A549 (cell line): ENCODE results near the gene PCGF5. TPM values are rescaled to one million over a fixed set of nuclear protein-coding genes. Genes with fewer than 3 reads are reported as not detected.
"Not testable (repeated sequence)": the region's sequence is repeated elsewhere in the genome, so short reads cannot be mapped to it uniquely, and the experiment has no call there.

Source experiments
- ATAC-seq, 2 experiments: fragments of 200-7000 bp in 1 of 2; fragments of >200 bp in 1 of 2; cut with Nextera tagmentation in 1 of 2; cut with Tn5 transposase in 1 of 2; 3 replicates each; pipeline versions ENCODE4 v1.8.0 to v1.9.1; 2018 to 2020; ENCODE audit warnings: mild to moderate bottlenecking in 1 of 2, moderate library complexity in 1 of 2
- CTCF ChIA-PET: fragments of 300-600 bp; sonication (Branson Sonifier 250); formaldehyde crosslinking; extraction: SDS; loops from one replicate; lab custom pipeline; 2021; ENCODE audit warnings: antibody characterized with exemption, inconsistent platforms; lab: Yijun Ruan, JAX
- POLR2A ChIA-PET: fragments of 350-600 bp; formaldehyde crosslinking; extraction: SDS; loops from one replicate; lab custom pipeline; 2021; ENCODE audit warnings: antibody characterized with exemption, inconsistent platforms; lab: Yijun Ruan, JAX
- DNase-seq, 2 experiments: peaks; one replicate each; pipeline versions ENCODE4 v3.0.0 to v3.0.0-alpha.2; 2011 to 2016; ENCODE audit warnings: low read depth in 1 of 2, low spot score in 1 of 2
- FAIRE-seq: peaks from 2 replicates; lab custom pipeline; 2011; peaks lifted over from hg19 to GRCh38; lab: Jason Lieb, UNC
- H3K27ac ChIP-seq, 2 experiments: fragments of >200 bp; sonication (Bioruptor Twin); formaldehyde crosslinking; 3 replicates each; pipeline ENCODE4 v1.5.1; 2016 to 2017
- H3K4me1 ChIP-seq: fragments of >200 bp; sonication (Bioruptor Twin); formaldehyde crosslinking; 3 replicates; pipeline ENCODE4 v1.6.1; 2016
- H3K4me2 ChIP-seq: fragments of >200 bp; sonication (Bioruptor Twin); formaldehyde crosslinking; 3 replicates; pipeline ENCODE4 v1.6.1; 2016
- H3K4me3 ChIP-seq: fragments of >200 bp; sonication (Bioruptor Twin); formaldehyde crosslinking; 3 replicates; pipeline ENCODE4 v1.5.1; 2016
- H3K9me3 ChIP-seq: fragments of >200 bp; sonication (Bioruptor Twin); formaldehyde crosslinking; 3 replicates; pipeline ENCODE4 v1.6.1; 2016
- CHD4 ChIP-seq: fragments of 200-600 bp; sonication (generic); IDR thresholded peaks from 2 replicates; pipeline ENCODE4 v1.6.1; 2016; ENCODE audit warnings: antibody characterized with exemption, mild to moderate bottlenecking, borderline replicate concordance
- EHF ChIP-seq: fragments of 250-450 bp; sonication (Bioruptor Pico); IDR thresholded peaks from 2 replicates; pipeline ENCODE4 v1.5.0; 2020; ENCODE audit warnings: mild to moderate bottlenecking
- HDAC2 ChIP-seq: fragments of 200-600 bp; sonication (generic); IDR thresholded peaks from 2 replicates; pipeline ENCODE4 v1.6.1; 2016
- HOXB13 ChIP-seq: fragments of 250-450 bp; sonication (Bioruptor Pico); IDR thresholded peaks from 2 replicates; pipeline ENCODE4 v1.5.0; 2020; ENCODE audit warnings: low read depth, mild to moderate bottlenecking, moderate library complexity
- MAX ChIP-seq: IDR thresholded peaks from 2 replicates; pipeline ENCODE4 v1.6.1; 2012
- MYC ChIP-seq: IDR thresholded peaks from 2 replicates; pipeline ENCODE4 v1.6.1; 2012; ENCODE audit warnings: mild to moderate bottlenecking, inconsistent platforms, low read length, improper control_type of control experiment, borderline replicate concordance
- NPAS2 ChIP-seq: fragments of 250-450 bp; sonication (Bioruptor Pico); IDR thresholded peaks from 2 replicates; pipeline ENCODE4 v1.8.0; 2022; ENCODE audit warnings: mild to moderate bottlenecking, moderate library complexity, borderline replicate concordance
- NR3C1 ChIP-seq: fragments of >200 bp; sonication (Bioruptor Twin); formaldehyde crosslinking; IDR thresholded peaks from 3 replicates; pipeline ENCODE4 v1.6.1; 2017
- PHF8 ChIP-seq: fragments of 200-600 bp; sonication (generic); IDR thresholded peaks from 2 replicates; pipeline ENCODE4 v1.6.1; 2016; ENCODE audit warnings: low read depth, mild to moderate bottlenecking, antibody characterized with exemption, moderate library complexity, borderline replicate concordance
- POLR2A ChIP-seq: IDR thresholded peaks from 2 replicates; pipeline ENCODE4 v1.6.1; 2012; ENCODE audit warnings: mild to moderate bottlenecking, low read length
- POLR2AphosphoS2 ChIP-seq: conservative IDR thresholded peaks from 2 replicates; pipeline ENCODE4 v1.6.1; 2012; ENCODE audit warnings: low read length, improper control_type of control experiment, inconsistent platforms
- RARB ChIP-seq: fragments of 250-450 bp; sonication (Bioruptor Pico); IDR thresholded peaks from 2 replicates; pipeline ENCODE4 v1.8.0; 2021; ENCODE audit warnings: mild to moderate bottlenecking, moderate library complexity
- RCOR1 ChIP-seq: fragments of 150-350 bp; IDR thresholded peaks from 2 replicates; pipeline ENCODE4 v1.6.1; 2014; ENCODE audit warnings: antibody characterized with exemption, low read length, low read depth
- SMC3 ChIP-seq: fragments of >200 bp; sonication (Bioruptor Twin); formaldehyde crosslinking; IDR thresholded peaks from 3 replicates; pipeline ENCODE4 v1.6.1; 2018; ENCODE audit warnings: inconsistent platforms
- TP53 ChIP-seq: fragments of 250-450 bp; sonication (Bioruptor Pico); IDR thresholded peaks from 2 replicates; pipeline ENCODE4 v1.5.0; 2021; ENCODE audit warnings: mild to moderate bottlenecking, moderate library complexity
- ZC3H11A ChIP-seq: fragments of 450-650 bp; IDR thresholded peaks from 2 replicates; pipeline ENCODE4 v1.6.1; 2014; ENCODE audit warnings: antibody characterized with exemption, mild to moderate bottlenecking
- ZFP36 ChIP-seq: fragments of 450-650 bp; IDR thresholded peaks from 2 replicates; pipeline ENCODE4 v1.6.1; 2014; ENCODE audit warnings: borderline replicate concordance; ENCODE audit not compliant: partially characterized antibody
- ZNF302 ChIP-seq: fragments of 250-450 bp; sonication (Bioruptor Pico); IDR thresholded peaks from 2 replicates; pipeline ENCODE4 v1.9.0; 2021; ENCODE audit warnings: inconsistent platforms, mild to moderate bottlenecking, moderate library complexity
- WGBS: methylation state at CpG from one replicate; pipeline ENCODE4 v1.1.6; 2017; ENCODE audit errors: missing lambda C conversion rate; 5-methylcytosine and 5-hydroxymethylcytosine counted together
- polyA plus RNA-seq, 4 experiments: library from polyadenylated mRNA; depleted of rRNA in 3 of 4; stranded (reverse); fragments of >200 nt; fragmentation: RNase III in 1 of 4; extraction: RNeasy Plus Mini Kit Qiagen cat#74134 plus additional on column Dnase treatment in 1 of 4; gene quantifications; 2 replicates in 3 of 4; 3 replicates in 1 of 4; pipeline ENCODE4 v1.2.3, GENCODE V29; 2011 to 2017

The PCGF5 gene
- polyA plus RNA-seq, 2 of the 4 experiments (the other 2 are of a cell fraction): 28.5 to 39.9 TPM

- Histone ChIP-seq H3K4me3 (no peak overlapping the region), H3K4me1 (no peaks in the 10 kb centered on the region), H3K9me3 (peaks cover 9% of the 10 kb centered on the region)
- TF ChIP-seq NPAS2 (CRISPR knock-in tag) (no peak), EHF (CRISPR knock-in tag) (no peak), HOXB13 (no peak), ZFP36 (no peak), MAX (no peak), ZC3H11A (no peak), CHD4 (no peak), MYC (no peak), HDAC2 (no peak), RCOR1 (no peak)
- TF ChIP-seq, all 56 proteins: peak for 0
- H3K4me2 ChIP-seq: no peak overlapping the region
- POLR2A ChIA-PET: no interaction called here
- no peak for DNase-seq
- no peak overlapping the region for H3K27ac ChIP-seq
- FAIRE-seq: no peak
- WGBS: 93% methylated on average over 4 of the region's 4 CpGs
- ATAC-seq: no peak
- CTCF ChIA-PET: interaction anchor here (0.8 to 6.4 kb wide), 3 partner anchors 211 to 342 kb away, joined by 3 to 53 read pairs (median 28); no protein-coding TSS in a partner anchor
Measured at GRCh38 chr10:91253300-91253699, 32.8 kb downstream of the PCGF5 start.

GRCh38 chr10:91257310-91257709, 36.8 kb downstream of the PCGF5 start:
- TF ChIP-seq TP53 (CRISPR knock-in tag): no peak
- TF ChIP-seq POLR2A: no peak
- FAIRE-seq: no peak
- 97% methylated on average over 3 of the region's 3 CpGs for WGBS
- Histone ChIP-seq H3K4me3 (no peak overlapping the region), H3K4me1 (no peaks in the 10 kb centered on the region), H3K4me2 (no peak overlapping the region), H3K27ac (no peak overlapping the region), H3K9me3 (peaks cover 9% of the 10 kb centered on the region)
- no peak for ATAC-seq
- DNase-seq: no peak
- ChIA-PET POLR2A (interaction anchor here (0.6 kb wide), 1 partner anchor 653 kb away, joined by 3 read pairs; no protein-coding TSS in a partner anchor), CTCF (interaction anchor here (1.7 to 3.1 kb wide), 2 partner anchors 251 to 345 kb away, joined by 5 to 15 read pairs; no protein-coding TSS in a partner anchor)

- CTCF ChIA-PET: interaction anchor here (0.6 to 1.1 kb wide), 3 partner anchors 8 to 348 kb away, joined by 3 to 4 read pairs (median 4); no protein-coding TSS in a partner anchor
- H3K4me2 ChIP-seq, ATAC-seq, H3K4me1 ChIP-seq, POLR2A ChIA-PET, H3K9me3 ChIP-seq, FAIRE-seq, DNase-seq, H3K27ac ChIP-seq, H3K4me3 ChIP-seq: not testable (repeated sequence)
- 86% methylated on average over 3 of the region's 3 CpGs for WGBS
Measured at GRCh38 chr10:91260417-91260816, 40.0 kb downstream of the PCGF5 start.

- ChIA-PET POLR2A (no interaction called here), CTCF (interaction anchor here (0.7 kb wide), 1 partner anchor 21 kb away, joined by 3 read pairs; no protein-coding TSS in a partner anchor)
- no peak overlapping the region for H3K4me2 ChIP-seq
- TF ChIP-seq PHF8: no peak
- no peak for TF ChIP-seq RARB (CRISPR knock-in tag)
- TF ChIP-seq POLR2AphosphoS2: no peak
- no peak for TF ChIP-seq NR3C1
- no peak for TF ChIP-seq SMC3
- no peak for TF ChIP-seq MAX
- no peak for TF ChIP-seq ZNF302 (CRISPR knock-in tag)
- no peak for TF ChIP-seq NPAS2 (CRISPR knock-in tag)
- TF ChIP-seq, all 56 proteins: peak for 0
- 89% methylated on average over 1 of the region's 1 CpG for WGBS
- ATAC-seq (no peak), FAIRE-seq (no peak), DNase-seq (no peak)
- no peaks in the 10 kb centered on the region for H3K4me1 ChIP-seq
- H3K9me3 ChIP-seq: no peaks in the 10 kb centered on the region
- H3K4me3 ChIP-seq: no peak overlapping the region
- H3K27ac ChIP-seq: no peak overlapping the region
Measured at GRCh38 chr10:91271886-91272285, 51.4 kb downstream of the PCGF5 start.
